Non-pigmented ciliary epithelial cell (primary cell): ENCODE measurements around the gene NXN.
"Not testable (repeated sequence)": the region's sequence is repeated elsewhere in the genome, so short reads cannot be mapped to it uniquely, and the experiment has no call there.

Source experiments
- DNase-seq: peaks from one replicate; pipeline ENCODE4 v3.0.0-alpha.2; 2010; ENCODE audit warnings: low read depth

Gene NXN

GRCh38 chr17:887551-888209, 91.9 kb downstream of the NXN start:
- no peak for DNase-seq

GRCh38 chr17:885971-886571, 93.5 kb downstream of the NXN start:
- no peak for DNase-seq

- no peak for DNase-seq
Measured at GRCh38 chr17:883586-883962, 96.0 kb downstream of the NXN start.

GRCh38 chr17:882827-883585, 96.6 kb downstream of the NXN start:
- DNase-seq: no peak

GRCh38 chr17:881778-882177, 97.8 kb downstream of the NXN start:
- DNase-seq: no peak

GRCh38 chr17:880443-881269, 98.9 kb downstream of the NXN start:
- no peak for DNase-seq

- peak; percentile 36 for DNase-seq
Measured at GRCh38 chr17:879546-880442, 99.8 kb downstream of the NXN start.

- DNase-seq: no peak
Measured at GRCh38 chr17:877630-878029, 101.9 kb downstream of the NXN start.

GRCh38 chr17:876272-876671, 103.3 kb downstream of the NXN start:
- DNase-seq: no peak

GRCh38 chr17:874590-874989, 105.0 kb downstream of the NXN start:
- not testable (repeated sequence) for DNase-seq

- no peak for DNase-seq
Measured at GRCh38 chr17:872855-873254, 106.7 kb downstream of the NXN start.

- DNase-seq: no peak
Measured at GRCh38 chr17:871751-872519, 107.6 kb downstream of the NXN start.

- DNase-seq: no peak
Measured at GRCh38 chr17:869567-870525, 109.7 kb downstream of the NXN start.

GRCh38 chr17:869086-869485, 110.5 kb downstream of the NXN start:
- no peak for DNase-seq

- DNase-seq: no peak
Measured at GRCh38 chr17:867896-868489, 111.6 kb downstream of the NXN start.

- not testable (repeated sequence) for DNase-seq
Measured at GRCh38 chr17:867238-867637, 112.3 kb downstream of the NXN start.

- no peak for DNase-seq
Measured at GRCh38 chr17:866568-867103, 112.9 kb downstream of the NXN start.

GRCh38 chr17:864315-864714, 115.3 kb downstream of the NXN start:
- DNase-seq: no peak

- DNase-seq: no peak
Measured at GRCh38 chr17:863880-864279, 115.7 kb downstream of the NXN start.
